Activated CD4-positive, alpha-beta T cell treated with anti-CD3 and anti-CD28 coated beads, Interleukin-2, amount 10 ng/mL, durations not matched to agents 24 days and 14 days (primary cell): Measurements from ENCODE around the gene UGT2B10. TPM values are rescaled to one million over a fixed set of nuclear protein-coding genes. Genes with fewer than 3 reads are reported as not detected.

Experiments used
- DNase-seq: peaks from one replicate; pipeline ENCODE4 v3.0.0; 2022
- H3K27ac Mint-ChIP-seq: one replicate; pipeline ENCODE4 v1.8.0; 2022; ENCODE audit warnings: mild to moderate bottlenecking, mixed read lengths
- H3K27me3 Mint-ChIP-seq: one replicate; pipeline ENCODE4 v1.8.0; 2022; ENCODE audit warnings: mixed read lengths
- H3K36me3 Mint-ChIP-seq: one replicate; pipeline ENCODE4 v1.8.0; 2022; ENCODE audit warnings: low read depth, mild to moderate bottlenecking, mixed read lengths
- H3K4me1 Mint-ChIP-seq: one replicate; pipeline ENCODE4 v1.8.0; 2021; ENCODE audit warnings: mixed read lengths
- H3K4me3 Mint-ChIP-seq: one replicate; pipeline ENCODE4 v1.8.0; 2022; ENCODE audit warnings: mild to moderate bottlenecking, moderate library complexity, mixed read lengths
- H3K9me3 Mint-ChIP-seq: one replicate; pipeline ENCODE4 v1.8.0; 2021; ENCODE audit warnings: mixed read lengths
- intact Hi-C: fragments of 100-400 bp; cut with micrococcal nuclease; formaldehyde crosslinking; loops from one replicate; pipeline ENCODE4 v1.15.1; 2023
- total RNA-seq: library from RNA; stranded (reverse); gene quantifications from 2 replicates; pipeline ENCODE4 v1.2.3, GENCODE V29; 2022

Gene UGT2B10
- total RNA-seq, 1 donor from 2014 or later: not detected

- intact Hi-C loops: no loop called here
- DNase-seq: no peak
- Mint-ChIP-seq H3K27ac (no peak overlapping the region), H3K4me1 (no peaks in the 10 kb centered on the region), H3K9me3 (no peaks in the 10 kb centered on the region), H3K4me3 (no peak overlapping the region), H3K27me3 (no peaks in the 10 kb centered on the region), H3K36me3 (no peaks in the 10 kb centered on the region)
Measured at GRCh38 chr4:68855771-68856170, 40.0 kb downstream of the UGT2B10 start.

GRCh38 chr4:68858039-68858438 lies 42.2 kb downstream of the UGT2B10 start:
- no peaks in the 10 kb centered on the region for H3K9me3 Mint-ChIP-seq
- H3K36me3 Mint-ChIP-seq: no peaks in the 10 kb centered on the region
- H3K4me1 Mint-ChIP-seq: no peaks in the 10 kb centered on the region
- intact Hi-C loops: no loop called here
- no peaks in the 10 kb centered on the region for H3K27me3 Mint-ChIP-seq
- H3K4me3 Mint-ChIP-seq: no peak overlapping the region
- DNase-seq: no peak
- no peak overlapping the region for H3K27ac Mint-ChIP-seq

GRCh38 chr4:68859655-68860054 lies 43.9 kb downstream of the UGT2B10 start:
- no peaks in the 10 kb centered on the region for H3K27me3 Mint-ChIP-seq
- no peaks in the 10 kb centered on the region for H3K9me3 Mint-ChIP-seq
- no peaks in the 10 kb centered on the region for H3K36me3 Mint-ChIP-seq
- H3K27ac Mint-ChIP-seq: no peak overlapping the region
- H3K4me3 Mint-ChIP-seq: no peak overlapping the region
- intact Hi-C loops: no loop called here
- no peaks in the 10 kb centered on the region for H3K4me1 Mint-ChIP-seq
- no peak for DNase-seq

- DNase-seq: no peak
- H3K4me1 Mint-ChIP-seq: no peaks in the 10 kb centered on the region
- H3K27me3 Mint-ChIP-seq: no peaks in the 10 kb centered on the region
- H3K9me3 Mint-ChIP-seq: no peaks in the 10 kb centered on the region
- no peaks in the 10 kb centered on the region for H3K36me3 Mint-ChIP-seq
- H3K4me3 Mint-ChIP-seq: no peak overlapping the region
- intact Hi-C loops: no loop called here
- no peak overlapping the region for H3K27ac Mint-ChIP-seq
Measured at GRCh38 chr4:68861057-68861456, 45.3 kb downstream of the UGT2B10 start.

GRCh38 chr4:68864438-68865187 lies 48.8 kb downstream of the UGT2B10 start:
- Mint-ChIP-seq H3K36me3 (no peaks in the 10 kb centered on the region), H3K4me3 (no peak overlapping the region), H3K27me3 (no peaks in the 10 kb centered on the region), H3K9me3 (no peaks in the 10 kb centered on the region), H3K4me1 (no peaks in the 10 kb centered on the region), H3K27ac (no peak overlapping the region)
- DNase-seq: no peak
- intact Hi-C loops: no loop called here

GRCh38 chr4:68865188-68865638 lies 49.4 kb downstream of the UGT2B10 start:
- intact Hi-C loops: no loop called here
- no peak overlapping the region for H3K27ac Mint-ChIP-seq
- H3K27me3 Mint-ChIP-seq: no peaks in the 10 kb centered on the region
- no peaks in the 10 kb centered on the region for H3K9me3 Mint-ChIP-seq
- no peak overlapping the region for H3K4me3 Mint-ChIP-seq
- DNase-seq: no peak
- no peaks in the 10 kb centered on the region for H3K36me3 Mint-ChIP-seq
- H3K4me1 Mint-ChIP-seq: no peaks in the 10 kb centered on the region

GRCh38 chr4:68865760-68866159 lies 50.0 kb downstream of the UGT2B10 start:
- Mint-ChIP-seq H3K27me3 (no peaks in the 10 kb centered on the region), H3K9me3 (no peaks in the 10 kb centered on the region), H3K27ac (no peak overlapping the region), H3K4me3 (no peak overlapping the region), H3K36me3 (no peaks in the 10 kb centered on the region), H3K4me1 (no peaks in the 10 kb centered on the region)
- intact Hi-C loops: no loop called here
- DNase-seq: no peak

- intact Hi-C loops: no loop called here
- H3K27ac Mint-ChIP-seq: no peak overlapping the region
Measured at GRCh38 chr4:68869274-68869773, 53.5 kb downstream of the UGT2B10 start.

GRCh38 chr4:68871809-68872642 lies 56.2 kb downstream of the UGT2B10 start:
- no peaks in the 10 kb centered on the region for H3K4me1 Mint-ChIP-seq
- H3K27ac Mint-ChIP-seq: no peak overlapping the region
- H3K27me3 Mint-ChIP-seq: no peaks in the 10 kb centered on the region
- no peaks in the 10 kb centered on the region for H3K9me3 Mint-ChIP-seq
- no peaks in the 10 kb centered on the region for H3K36me3 Mint-ChIP-seq
- intact Hi-C loops: no loop called here
- H3K4me3 Mint-ChIP-seq: no peak overlapping the region
- DNase-seq: no peak

More at GRCh38 chr4:68869274-68869773, 53.5 kb downstream of the UGT2B10 start:
- H3K4me3 Mint-ChIP-seq: no peak overlapping the region
- no peak for DNase-seq
- H3K9me3 Mint-ChIP-seq: no peaks in the 10 kb centered on the region
- H3K27me3 Mint-ChIP-seq: no peaks in the 10 kb centered on the region
- no peaks in the 10 kb centered on the region for H3K36me3 Mint-ChIP-seq
- no peaks in the 10 kb centered on the region for H3K4me1 Mint-ChIP-seq

GRCh38 chr4:68872643-68873502 lies 57.1 kb downstream of the UGT2B10 start:
- Mint-ChIP-seq H3K36me3 (no peaks in the 10 kb centered on the region), H3K9me3 (no peaks in the 10 kb centered on the region), H3K4me3 (no peak overlapping the region), H3K27me3 (no peaks in the 10 kb centered on the region), H3K27ac (no peak overlapping the region), H3K4me1 (no peaks in the 10 kb centered on the region)
- DNase-seq: no peak
- intact Hi-C loops: no loop called here

GRCh38 chr4:68874507-68874906 lies 58.7 kb downstream of the UGT2B10 start:
- no peaks in the 10 kb centered on the region for H3K4me1 Mint-ChIP-seq
- H3K27me3 Mint-ChIP-seq: no peaks in the 10 kb centered on the region
- no peak overlapping the region for H3K4me3 Mint-ChIP-seq
- intact Hi-C loops: no loop called here
- no peaks in the 10 kb centered on the region for H3K9me3 Mint-ChIP-seq
- H3K36me3 Mint-ChIP-seq: no peaks in the 10 kb centered on the region
- no peak overlapping the region for H3K27ac Mint-ChIP-seq
- DNase-seq: no peak

GRCh38 chr4:68877555-68877954 lies 61.8 kb downstream of the UGT2B10 start:
- intact Hi-C loops: no loop called here
- Mint-ChIP-seq H3K4me3 (no peak overlapping the region), H3K36me3 (no peaks in the 10 kb centered on the region), H3K9me3 (no peaks in the 10 kb centered on the region), H3K4me1 (no peaks in the 10 kb centered on the region), H3K27ac (no peak overlapping the region), H3K27me3 (no peaks in the 10 kb centered on the region)
- DNase-seq: no peak

GRCh38 chr4:68878048-68878447 lies 62.3 kb downstream of the UGT2B10 start:
- intact Hi-C loops: no loop called here
- Mint-ChIP-seq H3K27me3 (no peaks in the 10 kb centered on the region), H3K9me3 (no peaks in the 10 kb centered on the region), H3K4me1 (no peaks in the 10 kb centered on the region), H3K27ac (no peak overlapping the region), H3K36me3 (no peaks in the 10 kb centered on the region), H3K4me3 (no peak overlapping the region)
- DNase-seq: no peak
